ENCODE data around the gene HSH2D.
A peak's percentile ranks its signal among the peaks of the same experiment; 100 is the strongest.
"Not testable (repeated sequence)": the region's sequence is repeated elsewhere in the genome, so short reads cannot be mapped to it uniquely, and the experiment has no call there.

Gene HSH2D

GRCh38 chr19:16160943-16161560 is 17.6 kb downstream of the HSH2D start:
- no peak for TF ChIP-seq Cebpa-rat (IDR thresholded peaks at IDR 0.05)
- no peaks in the 10 kb centered on the region for H3K27me3 ChIP-seq
- peak overlapping the region in 4 of 11 experiments; percentile 23 to 45 (median 32); a peak in 5 of 22 replicates for H3K9ac ChIP-seq
- no peaks in the 10 kb centered on the region for H4K20me1 ChIP-seq
- peaks cover 20 to 83% (median 61%) of the 10 kb centered on the region in 10 experiments for H3K4me1 ChIP-seq
- peak overlapping the region in 8 of 11 experiments; percentile 7 to 74 (median 52); a peak in 14 of 22 replicates for H3K4me2 ChIP-seq
- H3K9me3 ChIP-seq (replicated peaks in 1 of 11), result peaks cover 0 to 3% (median 0%) of the 10 kb centered on the region in 11 experiments; a peak in 1 of 22 replicates
- no peak overlapping the region for H3K4me3 ChIP-seq
- H3K36me3 ChIP-seq, result peaks cover 0 to 27% (median 14%) of the 10 kb centered on the region in 11 experiments; a peak in 13 of 22 replicates
- peak overlapping the region in 7 of 11 experiments; percentile 7 to 60 (median 48); a peak in 10 of 22 replicates for H3K27ac ChIP-seq

- no peak overlapping the region for H3K9ac ChIP-seq
- H3K27ac ChIP-seq, result 0 out of 22 replicates have a peak overlapping the region, but pooled peaks of 1 of the 11 experiments have one; percentile 58
- H3K4me3 ChIP-seq, result no peak overlapping the region
- peaks cover 0 to 19% (median 9%) of the 10 kb centered on the region in 11 experiments; a peak in 13 of 22 replicates for H3K36me3 ChIP-seq
- no peak for TF ChIP-seq Cebpa-rat (IDR thresholded peaks at IDR 0.05)
- no peaks in the 10 kb centered on the region for H4K20me1 ChIP-seq
- H3K4me1 ChIP-seq, result peaks cover 12 to 75% (median 53%) of the 10 kb centered on the region in 10 experiments
- H3K27me3 ChIP-seq, result no peaks in the 10 kb centered on the region
- peak overlapping the region in 7 of 11 experiments; percentile 26 to 74 (median 57); a peak in 10 of 22 replicates for H3K4me2 ChIP-seq
- H3K9me3 ChIP-seq (replicated peaks in 1 of 11), result peaks cover 0 to 3% (median 0%) of the 10 kb centered on the region in 11 experiments; a peak in 1 of 22 replicates
Measured at GRCh38 chr19:16161840-16162239, 18.4 kb downstream of the HSH2D start.

GRCh38 chr19:16164222-16164890 is 20.9 kb downstream of the HSH2D start:
- no peaks in the 10 kb centered on the region for H3K36me3 ChIP-seq
- no peaks in the 10 kb centered on the region for H4K20me1 ChIP-seq
- no peaks in the 10 kb centered on the region for H3K27me3 ChIP-seq
- TF ChIP-seq Cebpa-rat (IDR thresholded peaks at IDR 0.05), result no peak
- H3K4me2 ChIP-seq, result no peak overlapping the region; a peak in 1 of 22 replicates
- H3K4me1 ChIP-seq, result peaks cover 13 to 72% (median 43%) of the 10 kb centered on the region in 10 experiments
- 0 out of 22 replicates have a peak overlapping the region, but pooled peaks of 1 of the 11 experiments have one; percentile 1 for H3K27ac ChIP-seq
- H3K9me3 ChIP-seq (replicated peaks in 1 of 11), result peaks cover 0 to 10% (median 5%) of the 10 kb centered on the region in 11 experiments; a peak in 14 of 22 replicates
- no peak overlapping the region for H3K4me3 ChIP-seq
- H3K9ac ChIP-seq, result no peak overlapping the region

DNA sequence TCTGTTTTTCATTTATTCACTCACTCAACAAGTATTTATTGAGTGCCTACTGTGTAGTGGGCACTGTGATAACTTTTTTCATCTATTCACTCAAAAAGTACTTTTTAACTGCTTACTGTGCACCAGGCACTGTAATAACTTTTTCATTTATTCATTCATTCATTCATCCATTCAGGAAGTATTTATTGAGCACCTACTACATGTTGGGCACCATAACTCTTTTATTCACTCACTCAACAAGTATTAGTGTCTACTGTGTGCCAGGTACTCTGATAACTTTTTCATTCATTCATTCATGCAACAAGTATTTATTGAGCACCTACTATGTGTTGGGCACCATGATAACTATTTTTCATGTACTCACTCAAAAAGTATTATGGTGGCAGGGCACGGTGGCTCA is 22.9 kb downstream of the HSH2D start:
- Histone ChIP-seq H3K4me2 (no peak overlapping the region), H3K4me3 (no peak overlapping the region), H3K27me3 (no peaks in the 10 kb centered on the region), H3K9ac (no peak overlapping the region), H4K20me1 (no peaks in the 10 kb centered on the region), H3K4me1 (peaks cover 20 to 66% (median 32%) of the 10 kb centered on the region in 10 experiments), H3K36me3 (no peaks in the 10 kb centered on the region), H3K27ac (no peak overlapping the region), H3K9me3 (replicated peaks in 1 of 11) (peaks cover 0 to 10% (median 5%) of the 10 kb centered on the region in 11 experiments; a peak in 14 of 22 replicates)
- TF ChIP-seq Cebpa-rat (IDR thresholded peaks at IDR 0.05), result no peak

DNA sequence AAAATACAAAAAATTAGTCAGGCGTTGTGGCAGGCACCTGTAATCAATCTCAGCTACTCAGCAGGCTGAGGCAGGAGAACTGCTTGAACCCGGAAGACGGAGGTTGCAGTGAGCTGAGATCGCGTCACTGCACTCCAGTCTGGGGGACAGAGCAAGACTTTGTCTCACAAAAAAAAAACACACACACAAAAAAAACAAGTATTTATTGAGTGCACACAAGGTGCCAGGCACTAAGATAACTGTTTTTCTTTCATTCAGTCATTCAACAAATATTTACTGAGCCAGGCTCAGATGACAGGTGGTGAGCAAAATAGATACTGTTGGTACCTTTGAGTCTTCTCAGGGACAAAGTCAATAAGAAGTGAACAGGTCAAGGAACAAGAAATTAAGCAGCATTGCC is 23.6 kb downstream of the HSH2D start:
- H3K4me1 ChIP-seq, result peaks cover 18 to 66% (median 32%) of the 10 kb centered on the region in 10 experiments
- no peaks in the 10 kb centered on the region for H3K27me3 ChIP-seq
- H3K9me3 ChIP-seq (replicated peaks in 1 of 11), result peaks cover 0 to 10% (median 5%) of the 10 kb centered on the region in 11 experiments; a peak in 14 of 22 replicates
- H3K4me2 ChIP-seq, result peak overlapping the region in 1 of 11 experiments; percentile 88; a peak in 1 of 22 replicates
- H3K9ac ChIP-seq, result no peak overlapping the region
- no peak overlapping the region for H3K4me3 ChIP-seq
- H3K27ac ChIP-seq, result peak overlapping the region in 5 of 11 experiments; percentile 12 to 84 (median 73); a peak in 6 of 22 replicates
- TF ChIP-seq Cebpa-rat (IDR thresholded peaks at IDR 0.05), result no peak
- H3K36me3 ChIP-seq, result no peaks in the 10 kb centered on the region
- H4K20me1 ChIP-seq, result no peaks in the 10 kb centered on the region

DNA sequence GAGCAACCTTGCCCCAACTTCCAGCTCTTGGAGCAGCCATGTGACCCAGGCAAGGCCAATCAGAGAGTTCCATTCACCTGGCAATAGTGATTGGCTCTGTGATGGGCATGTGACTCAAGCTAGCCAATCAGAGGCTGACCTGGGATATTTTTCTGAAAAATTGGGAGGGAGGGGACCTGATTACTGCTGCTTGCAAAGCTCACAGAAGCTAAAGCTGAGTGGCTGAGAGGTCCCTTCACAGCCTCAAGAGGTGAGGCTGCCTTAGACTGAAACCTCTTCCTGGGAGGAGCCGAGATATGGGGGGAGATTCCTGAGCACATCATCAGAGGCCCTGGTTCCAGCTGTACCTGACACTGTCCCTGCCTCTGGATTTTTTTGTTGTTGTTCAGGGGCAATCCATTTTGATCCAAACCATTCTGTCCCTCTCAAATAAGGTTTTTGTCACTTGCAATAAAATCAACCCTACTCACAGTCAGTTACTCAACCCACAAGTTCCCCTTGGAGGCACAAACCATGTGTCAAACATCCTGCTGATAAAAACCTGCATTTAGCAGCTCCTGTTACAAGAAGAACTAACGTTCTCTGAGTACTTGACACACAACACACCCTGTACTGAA is 25.1 kb downstream of the HSH2D start:
- TF ChIP-seq Cebpa-rat (IDR thresholded peaks at IDR 0.05), result peak in 1 of 11 experiments; percentile 38; a peak in 1 of 22 replicates
- H3K4me1 ChIP-seq, result peaks cover 28 to 69% (median 47%) of the 10 kb centered on the region in 10 experiments
- H3K4me2 ChIP-seq, result peak overlapping the region; percentile 46 to 88 (median 65)
- H3K27me3 ChIP-seq, result no peaks in the 10 kb centered on the region
- peak overlapping the region in 1 of 10 experiments; percentile 39; a peak in 1 of 20 replicates for H3K4me3 ChIP-seq
- no peaks in the 10 kb centered on the region for H4K20me1 ChIP-seq
- peak overlapping the region in 10 of 11 experiments; percentile 63 to 84 (median 74); a peak in 21 of 22 replicates for H3K27ac ChIP-seq
- no peaks in the 10 kb centered on the region for H3K36me3 ChIP-seq
- peaks cover 0 to 10% (median 5%) of the 10 kb centered on the region in 11 experiments; a peak in 14 of 22 replicates for H3K9me3 ChIP-seq (replicated peaks in 1 of 11)
- H3K9ac ChIP-seq, result peak overlapping the region in 9 of 11 experiments; percentile 11 to 68 (median 53); a peak in 15 of 22 replicates

- H3K36me3 ChIP-seq, result peaks cover 0 to 1% (median 0%) of the 10 kb centered on the region in 11 experiments; a peak in 1 of 22 replicates
Measured at GRCh38 chr19:16170134-16170533, 26.6 kb downstream of the HSH2D start.

GRCh38 chr19:16175954-16176353 is 32.5 kb downstream of the HSH2D start:
- no peak overlapping the region for H3K4me3 ChIP-seq
- H3K27me3 ChIP-seq, result no peaks in the 10 kb centered on the region
- H3K9me3 ChIP-seq (replicated peaks in 1 of 11), result peaks cover 12 to 18% (median 15%) of the 10 kb centered on the region in 11 experiments
- TF ChIP-seq Cebpa-rat (IDR thresholded peaks at IDR 0.05), result no peak
- no peak overlapping the region for H3K9ac ChIP-seq
- H3K4me1 ChIP-seq, result peaks cover 12 to 56% (median 36%) of the 10 kb centered on the region in 10 experiments
- H4K20me1 ChIP-seq, result no peaks in the 10 kb centered on the region
- no peak overlapping the region for H3K27ac ChIP-seq
- H3K36me3 ChIP-seq, result peaks cover 0 to 7% (median 0%) of the 10 kb centered on the region in 11 experiments; a peak in 1 of 22 replicates
- H3K4me2 ChIP-seq, result no peak overlapping the region

More at GRCh38 chr19:16170134-16170533, 26.6 kb downstream of the HSH2D start:
- Histone ChIP-seq H3K9me3 (replicated peaks in 1 of 11) (peaks cover 3 to 14% (median 7%) of the 10 kb centered on the region in 11 experiments), H3K4me2 (peak overlapping the region in 3 of 11 experiments; percentile 48 to 88 (median 76); a peak in 5 of 22 replicates), H3K4me1 (peaks cover 28 to 63% (median 46%) of the 10 kb centered on the region in 10 experiments), H3K27me3 (no peaks in the 10 kb centered on the region), H3K9ac (no peak overlapping the region; a peak in 2 of 22 replicates), H4K20me1 (no peaks in the 10 kb centered on the region), H3K4me3 (no peak overlapping the region), H3K27ac (peak overlapping the region in 8 of 11 experiments; percentile 14 to 84 (median 76); a peak in 11 of 22 replicates)
- TF ChIP-seq Cebpa-rat (IDR thresholded peaks at IDR 0.05), result no peak

GRCh38 chr19:16178866-16179265 is 35.4 kb downstream of the HSH2D start:
- Histone ChIP-seq H3K4me2 (peak overlapping the region in 3 of 11 experiments; percentile 26 to 42 (median 38); a peak in 5 of 22 replicates), H3K27ac (peak overlapping the region in 1 of 11 experiments; percentile 26; a peak in 2 of 22 replicates), H3K9me3 (replicated peaks in 1 of 11) (peaks cover 12 to 18% (median 15%) of the 10 kb centered on the region in 11 experiments), H3K4me1 (peaks cover 6 to 48% (median 31%) of the 10 kb centered on the region in 10 experiments; a peak in 19 of 20 replicates)
- H3K9ac ChIP-seq, H3K36me3 ChIP-seq, H3K27me3 ChIP-seq, H4K20me1 ChIP-seq, H3K4me3 ChIP-seq: not testable (repeated sequence)
